ENCODE measurements around the gene TAF1C.

DNA sequence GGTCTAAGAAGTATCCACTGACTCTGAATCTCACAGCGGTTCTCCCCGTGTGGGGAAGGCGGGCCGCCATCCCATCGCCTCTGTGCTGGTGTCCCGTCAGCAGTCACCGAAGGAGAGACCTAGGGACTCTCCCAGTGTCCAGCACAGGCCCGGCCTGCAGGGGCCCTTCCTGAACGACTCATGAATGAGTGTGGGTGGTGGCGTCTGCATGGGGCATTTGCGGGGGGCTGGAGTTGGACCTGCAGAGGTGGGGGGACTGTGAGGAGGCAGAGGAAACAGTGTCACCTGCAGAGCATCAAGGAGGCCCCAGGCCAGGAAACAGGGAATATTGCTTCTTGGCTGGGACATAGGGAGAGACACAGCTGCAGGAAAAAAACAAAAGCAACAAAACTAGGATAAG is 42.6 kb upstream of the TAF1C start:
- TF ChIP-seq, protein P1, sequence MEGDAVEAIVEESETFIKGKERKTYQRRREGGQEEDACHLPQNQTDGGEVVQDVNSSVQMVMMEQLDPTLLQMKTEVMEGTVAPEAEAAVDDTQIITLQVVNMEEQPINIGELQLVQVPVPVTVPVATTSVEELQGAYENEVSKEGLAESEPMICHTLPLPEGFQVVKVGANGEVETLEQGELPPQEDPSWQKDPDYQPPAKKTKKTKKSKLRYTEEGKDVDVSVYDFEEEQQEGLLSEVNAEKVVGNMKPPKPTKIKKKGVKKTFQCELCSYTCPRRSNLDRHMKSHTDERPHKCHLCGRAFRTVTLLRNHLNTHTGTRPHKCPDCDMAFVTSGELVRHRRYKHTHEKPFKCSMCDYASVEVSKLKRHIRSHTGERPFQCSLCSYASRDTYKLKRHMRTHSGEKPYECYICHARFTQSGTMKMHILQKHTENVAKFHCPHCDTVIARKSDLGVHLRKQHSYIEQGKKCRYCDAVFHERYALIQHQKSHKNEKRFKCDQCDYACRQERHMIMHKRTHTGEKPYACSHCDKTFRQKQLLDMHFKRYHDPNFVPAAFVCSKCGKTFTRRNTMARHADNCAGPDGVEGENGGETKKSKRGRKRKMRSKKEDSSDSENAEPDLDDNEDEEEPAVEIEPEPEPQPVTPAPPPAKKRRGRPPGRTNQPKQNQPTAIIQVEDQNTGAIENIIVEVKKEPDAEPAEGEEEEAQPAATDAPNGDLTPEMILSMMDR (IDR thresholded peaks at IDR 0.05) = no peak
- no peak for TF ChIP-seq POLR2A (IDR thresholded peaks at IDR 0.05)
